Stimulated activated CD4-positive, alpha-beta T cell treated with anti-CD3 and anti-CD28 coated beads, Interleukin-2, amount 100 ng/mL, for 24 hours (primary cell): ENCODE results near the gene FIBCD1.

Experiments used
- DNase-seq, 2 donors: peaks; one replicate each; pipeline ENCODE4 v3.0.0-alpha.2; 2020

FIBCD1 gene

DNA sequence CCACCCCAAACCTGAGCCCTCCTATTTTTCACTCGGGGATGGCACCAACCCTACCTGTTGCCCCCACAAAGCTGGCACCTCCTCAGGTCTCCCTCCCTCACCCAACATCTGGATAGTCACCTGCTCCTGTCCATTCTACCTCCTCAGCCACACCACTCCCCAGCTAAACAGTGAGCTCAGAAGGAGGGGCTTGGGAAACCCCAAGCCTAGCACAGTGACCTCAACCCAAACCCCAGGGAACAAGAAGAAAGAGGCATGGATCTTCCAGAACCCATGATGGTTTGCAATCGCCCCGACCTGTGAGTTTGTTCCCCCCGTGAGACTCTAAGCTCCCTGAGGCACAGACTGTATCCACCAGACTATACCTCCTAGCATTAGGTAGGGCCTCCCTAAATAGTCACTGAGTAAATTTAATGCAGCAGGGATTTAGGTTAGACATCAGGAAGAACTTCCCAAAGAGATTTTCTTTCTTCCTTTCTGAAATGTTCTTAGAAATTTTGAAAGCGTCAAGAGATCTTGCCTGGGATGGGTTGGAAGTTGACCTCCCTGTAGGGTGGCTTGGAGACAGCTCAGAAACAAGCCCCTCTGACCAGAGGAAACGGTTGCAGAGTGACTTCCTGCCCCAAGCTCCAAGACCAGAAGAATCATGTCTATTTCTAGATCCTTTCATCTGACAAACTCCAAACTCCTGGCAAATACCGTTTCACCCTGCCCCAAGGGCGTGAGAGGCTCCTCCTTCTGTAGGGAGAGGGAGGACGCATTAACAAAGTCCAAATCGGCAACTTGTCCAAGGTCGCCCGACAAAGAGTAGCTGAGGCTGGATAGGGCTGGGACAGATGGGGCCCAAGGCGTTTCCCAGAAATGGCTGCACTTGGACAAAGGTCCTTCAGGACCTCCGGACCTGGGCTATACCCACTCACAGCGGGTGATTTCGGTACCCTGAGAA is 4.1 kb downstream of the FIBCD1 start:
- no peak for DNase-seq

DNA sequence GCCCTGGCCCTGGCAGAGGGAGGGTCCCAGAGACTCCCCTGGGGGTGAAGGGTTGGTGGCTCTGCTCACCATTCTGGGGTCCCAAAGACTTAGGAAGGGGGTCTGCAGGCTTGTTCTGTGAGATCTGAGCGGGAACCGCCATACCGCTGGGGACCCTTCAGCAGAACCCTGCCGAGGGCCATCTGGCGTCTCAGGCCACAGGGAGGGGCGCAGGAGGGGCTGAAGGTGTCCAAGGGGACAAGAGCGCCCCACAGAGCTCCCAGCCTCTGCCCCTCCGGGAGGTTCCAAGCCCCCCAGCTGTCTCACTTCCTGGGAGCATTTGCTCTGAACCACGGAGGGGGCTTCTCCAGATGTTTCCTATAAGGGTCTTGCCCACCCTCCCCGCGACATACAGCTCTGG is 4.8 kb downstream of the FIBCD1 start:
- no peak for DNase-seq

DNA sequence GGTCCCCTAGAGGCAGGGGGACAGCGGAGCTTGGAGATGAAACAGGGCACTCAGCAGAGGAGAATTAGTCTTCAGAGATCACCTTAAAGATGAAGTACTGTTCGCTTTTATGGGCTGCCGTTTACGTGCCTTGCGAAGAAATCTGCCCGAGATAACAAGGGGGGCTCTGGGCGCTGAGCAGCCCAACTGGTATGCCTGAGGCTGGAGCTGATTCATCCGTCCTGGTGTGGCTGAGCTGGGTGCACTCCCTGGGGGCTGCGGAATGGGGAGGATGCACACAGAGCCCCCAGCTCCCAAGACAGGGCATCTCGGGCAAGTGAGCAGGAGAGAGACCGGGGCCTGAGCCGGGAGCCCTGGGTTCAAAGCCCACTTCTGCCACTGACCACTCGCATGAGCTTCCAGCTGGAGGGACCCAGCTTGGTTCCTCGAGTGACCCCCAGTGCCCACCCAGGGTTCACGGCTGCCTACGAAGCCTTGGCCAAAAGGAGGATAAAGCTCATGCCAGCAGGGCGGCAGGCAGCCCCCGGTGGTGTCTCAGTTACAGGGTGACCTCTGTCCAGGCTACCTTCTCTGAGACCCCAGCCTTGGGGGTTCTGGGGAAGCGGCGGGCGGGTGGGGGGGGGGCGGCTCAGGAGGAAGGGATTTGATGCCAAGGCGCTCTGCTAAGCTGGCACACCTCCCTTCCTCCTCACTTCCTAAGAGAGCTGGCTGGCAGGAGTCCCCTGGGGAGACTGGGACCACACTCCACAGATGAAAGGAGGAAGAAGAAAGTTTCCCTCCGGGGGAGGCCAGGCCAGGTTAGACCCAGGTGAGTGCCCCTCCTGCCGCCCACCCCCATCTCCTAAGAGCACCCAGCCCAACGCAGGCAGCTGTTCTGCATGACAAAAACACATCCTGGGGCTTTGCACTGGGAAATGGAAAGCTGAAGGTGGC is 5.7 kb downstream of the FIBCD1 start:
- no peak for DNase-seq

DNA sequence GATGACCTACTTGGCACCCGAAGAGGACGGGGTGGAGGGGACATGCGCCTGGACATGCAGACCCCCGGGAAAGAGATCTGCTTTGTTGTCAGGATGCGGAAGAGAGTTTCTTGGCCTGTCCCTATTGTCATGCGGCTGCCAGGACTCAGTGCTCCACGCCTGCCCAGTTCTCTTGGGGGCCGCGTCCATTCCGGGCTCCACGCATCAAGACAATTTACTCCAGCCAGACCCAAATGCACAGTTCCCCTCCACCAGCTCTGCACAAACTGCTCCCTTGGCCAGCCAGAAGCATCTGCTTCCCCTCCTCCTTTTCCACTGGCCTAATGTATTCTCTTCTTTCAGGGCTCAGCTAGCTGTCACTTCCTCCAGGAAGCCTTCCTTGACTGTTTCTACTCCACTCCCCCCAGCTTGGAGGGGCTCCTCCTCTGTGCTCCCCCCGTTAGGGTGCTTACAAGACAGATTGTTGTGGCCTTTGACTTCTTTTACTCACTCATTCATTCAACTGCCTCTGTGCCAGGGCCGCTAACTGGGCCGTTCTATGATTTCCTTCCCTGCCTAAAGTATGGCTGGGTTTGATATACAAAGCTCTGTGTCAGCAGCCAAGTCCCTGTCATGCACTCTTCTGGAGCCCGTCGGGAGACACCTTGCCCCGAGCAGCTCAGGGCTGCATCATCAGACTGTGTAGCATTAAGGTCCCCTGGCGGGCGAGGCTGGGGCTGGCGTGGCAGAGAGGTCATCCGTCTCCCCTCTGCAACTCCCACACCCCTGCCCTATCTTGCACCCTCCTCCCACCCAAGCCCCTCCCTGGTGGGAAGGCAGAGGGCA is 6.6 kb downstream of the FIBCD1 start:
- DNase-seq = no peak

DNA sequence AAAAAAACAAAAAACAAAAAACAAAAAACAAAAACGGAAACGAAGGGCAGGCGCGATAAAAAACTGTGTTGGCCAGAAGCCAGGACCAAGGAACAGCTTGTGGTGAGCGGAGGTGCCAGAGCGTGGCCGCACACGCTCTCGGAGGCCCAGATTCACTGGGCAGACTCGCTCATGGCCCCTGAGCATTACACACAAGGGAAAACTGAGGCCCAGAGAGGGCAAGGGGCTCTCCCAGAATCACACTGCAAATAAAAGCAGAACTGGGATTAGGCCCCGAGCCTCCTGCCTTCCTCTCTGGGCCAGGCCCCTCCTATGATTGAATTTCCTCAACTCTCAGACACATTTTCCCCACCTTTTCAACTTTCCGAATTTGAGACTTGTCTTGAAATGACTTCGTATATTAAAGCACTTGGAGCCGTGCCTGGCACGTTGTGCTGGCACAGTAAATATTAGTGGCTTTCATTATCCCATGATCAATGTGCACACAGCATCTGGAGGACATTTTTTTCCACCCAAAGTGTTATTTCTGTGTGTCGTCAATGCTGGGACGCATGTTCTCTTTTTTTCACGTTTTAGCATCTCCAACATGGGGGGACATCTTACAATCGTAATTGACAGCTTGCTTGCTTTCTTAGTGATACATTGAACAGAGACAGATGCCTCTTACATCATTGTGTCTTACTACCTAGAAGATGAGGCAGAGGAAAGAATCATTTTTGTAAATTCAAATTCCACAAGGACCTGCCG is 7.4 kb downstream of the FIBCD1 start:
- DNase-seq = no peak

DNA sequence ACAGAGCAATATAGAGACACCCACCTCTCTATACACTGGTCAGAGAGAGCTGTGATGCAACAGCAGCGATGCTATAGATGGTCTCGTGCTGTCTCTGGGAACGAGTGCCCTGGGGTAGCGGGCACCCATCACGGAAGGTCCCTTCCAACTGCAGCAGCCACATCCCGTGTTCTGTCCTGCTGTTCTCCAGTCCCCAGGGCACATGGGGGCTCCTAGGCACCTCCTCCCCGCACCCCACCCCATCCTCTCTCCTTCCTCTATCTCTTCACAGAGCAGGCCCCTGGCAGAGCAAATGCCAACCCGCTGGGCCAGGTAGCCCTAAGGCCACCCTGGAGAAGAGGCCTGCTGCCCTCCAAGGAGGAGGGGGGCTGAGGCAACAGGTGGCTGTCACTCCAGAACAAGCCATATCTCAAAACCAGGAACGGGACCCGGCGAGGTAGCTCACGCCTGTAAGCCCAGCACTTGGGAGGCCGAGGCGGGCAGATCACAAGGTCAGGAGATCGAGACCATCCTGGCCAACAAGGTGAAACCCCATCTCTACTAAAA is 8.2 kb downstream of the FIBCD1 start:
- DNase-seq = no peak

DNA sequence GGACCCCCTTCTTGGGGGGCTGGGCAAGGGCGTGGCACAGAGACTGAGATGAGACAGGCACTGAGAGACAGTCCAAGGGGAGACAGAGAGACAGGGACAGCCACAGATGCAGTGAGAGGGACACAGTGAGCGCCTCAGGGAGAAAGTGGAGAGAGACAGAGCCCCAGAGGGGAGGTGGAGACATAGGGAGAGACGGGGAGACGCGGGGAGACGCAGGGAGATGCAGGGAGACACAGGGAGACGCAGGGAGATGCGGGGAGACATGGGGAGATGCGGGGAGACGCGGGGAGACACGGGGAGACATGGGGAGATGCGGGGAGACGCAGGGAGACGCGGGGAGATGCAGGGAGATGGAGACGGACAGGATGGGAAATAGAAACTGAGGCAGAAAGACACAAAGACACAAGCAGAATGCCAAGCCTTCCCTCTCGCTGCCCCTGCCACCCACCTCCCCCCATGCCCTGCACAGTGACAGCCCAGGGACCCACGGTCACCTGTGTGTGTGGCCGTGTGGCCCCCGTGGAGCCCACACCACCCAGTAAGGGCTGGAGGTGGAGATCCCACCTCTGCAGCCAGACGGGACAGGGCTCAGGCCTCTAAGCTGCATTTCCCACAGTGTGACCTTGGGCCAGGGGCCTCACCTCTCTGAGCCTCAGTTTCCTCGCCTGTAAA is 8.8 kb downstream of the FIBCD1 start:
- DNase-seq = no peak

DNA sequence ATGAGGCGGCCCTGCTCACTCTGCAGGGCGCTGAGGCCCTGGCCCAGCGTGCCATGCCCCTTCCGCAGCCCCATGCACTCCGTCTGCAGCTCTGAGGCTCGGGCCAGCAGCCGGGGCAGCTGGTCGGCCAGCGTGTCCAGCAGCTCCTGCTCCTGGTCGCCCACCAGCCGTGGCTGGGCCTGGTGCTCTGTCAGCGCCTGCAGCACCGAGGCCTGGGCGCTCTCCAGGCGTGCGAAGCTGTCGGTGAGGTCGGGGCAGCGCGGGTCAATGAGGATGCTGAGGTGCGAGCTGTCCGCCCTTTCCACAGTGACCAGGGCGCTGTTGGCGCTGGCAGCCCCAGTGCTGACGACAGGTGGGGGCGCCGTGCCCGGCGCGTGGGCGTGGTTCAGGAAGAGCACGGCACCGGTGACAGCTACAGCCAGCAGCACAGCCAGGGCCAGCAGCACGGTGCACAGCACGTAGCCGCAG is 9.4 kb downstream of the FIBCD1 start:
- no peak for DNase-seq

DNA sequence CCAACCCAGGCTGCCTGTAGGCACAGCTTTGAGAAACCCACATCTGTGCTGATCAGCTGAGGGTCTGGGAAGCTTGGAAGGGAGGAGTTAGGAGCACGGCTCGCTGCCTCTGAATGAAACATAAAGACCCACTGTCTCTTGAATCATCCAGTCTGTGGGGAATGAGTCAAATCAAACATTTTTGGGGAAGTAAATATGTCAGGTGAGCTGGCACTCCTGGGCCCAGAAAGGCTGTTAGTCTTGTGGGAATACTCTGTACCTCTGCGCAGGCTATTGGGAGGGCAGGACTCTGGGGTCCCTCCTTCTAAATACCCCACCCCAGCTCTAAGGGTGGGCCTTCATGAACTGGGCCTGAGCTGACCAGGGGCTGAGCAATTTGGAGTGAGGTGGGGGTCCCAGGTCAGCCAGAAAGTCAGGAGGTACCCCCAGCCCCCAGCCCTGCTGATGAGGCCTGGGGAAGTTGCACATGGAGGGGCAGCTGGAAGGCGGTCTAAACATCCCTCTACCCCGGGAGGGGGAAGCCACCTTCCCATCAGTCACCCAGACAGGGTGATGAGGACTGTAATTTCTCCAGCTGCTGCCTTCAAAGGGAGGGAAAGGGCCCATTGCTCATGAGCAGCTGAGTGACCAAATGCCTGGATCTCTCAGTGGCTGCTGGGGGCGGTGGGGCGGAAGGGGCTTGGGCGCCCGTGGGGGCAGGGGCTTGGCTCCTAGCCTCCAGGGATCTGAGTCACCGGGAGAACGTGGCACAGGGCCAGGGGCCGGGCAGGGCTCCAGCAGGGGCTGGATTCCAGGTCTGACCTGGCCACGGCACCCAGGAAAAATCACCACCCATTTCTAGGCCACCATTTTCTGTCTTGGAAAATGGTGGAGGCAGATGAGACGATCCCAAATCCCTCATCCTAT is 10.8 kb downstream of the FIBCD1 start:
- no peak for DNase-seq

DNA sequence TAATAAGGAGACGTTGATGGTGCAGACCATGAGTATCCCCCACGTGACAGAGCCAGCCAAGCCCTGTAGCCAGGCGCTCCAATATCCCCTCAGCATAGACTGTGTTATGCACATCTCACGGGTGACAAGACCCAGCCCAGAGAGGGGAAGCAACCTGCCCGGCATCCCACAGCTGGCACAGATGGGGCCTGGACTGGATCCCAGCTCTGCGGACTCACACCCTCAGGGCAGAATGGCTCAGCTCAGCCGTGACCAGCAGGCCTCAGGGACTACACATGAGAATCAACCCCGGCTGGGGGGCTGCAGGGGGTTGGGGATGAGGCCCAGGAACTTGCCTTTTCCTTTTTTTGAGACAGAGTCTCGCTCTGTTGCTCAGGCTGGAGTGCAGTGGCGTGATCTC is 11.7 kb downstream of the FIBCD1 start:
- DNase-seq = no peak

DNA sequence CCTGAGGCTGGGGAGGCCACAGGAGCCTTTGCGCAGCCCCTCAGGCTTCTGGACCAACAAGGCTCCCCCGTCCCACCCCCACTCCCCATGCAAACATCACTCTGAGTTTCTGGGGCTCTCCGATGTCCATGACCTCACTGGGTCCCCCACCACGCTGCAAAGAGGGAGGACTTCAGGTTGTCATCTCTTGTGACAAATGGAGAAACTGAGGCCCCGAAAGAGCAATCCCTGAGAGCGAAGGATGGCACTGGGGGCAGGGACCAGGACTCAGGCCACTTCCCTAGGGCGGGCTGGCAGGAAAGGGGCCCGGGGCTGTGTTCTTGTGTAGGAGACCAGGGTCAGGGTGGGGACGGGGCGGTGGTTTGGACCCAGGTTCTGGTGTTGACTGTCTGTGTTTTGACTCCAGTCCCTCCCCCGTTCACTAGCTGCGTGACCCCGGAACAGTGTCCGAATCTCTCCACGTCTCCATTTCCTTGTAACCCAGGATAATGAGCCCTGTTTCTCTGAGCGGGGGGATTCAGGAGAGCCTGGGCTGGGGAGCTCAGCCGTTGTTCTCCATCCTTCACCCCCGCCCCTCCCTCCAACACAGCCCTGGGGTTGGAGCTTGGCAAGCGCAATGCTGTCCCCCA is 13.9 kb downstream of the FIBCD1 start:
- DNase-seq = no peak

DNA sequence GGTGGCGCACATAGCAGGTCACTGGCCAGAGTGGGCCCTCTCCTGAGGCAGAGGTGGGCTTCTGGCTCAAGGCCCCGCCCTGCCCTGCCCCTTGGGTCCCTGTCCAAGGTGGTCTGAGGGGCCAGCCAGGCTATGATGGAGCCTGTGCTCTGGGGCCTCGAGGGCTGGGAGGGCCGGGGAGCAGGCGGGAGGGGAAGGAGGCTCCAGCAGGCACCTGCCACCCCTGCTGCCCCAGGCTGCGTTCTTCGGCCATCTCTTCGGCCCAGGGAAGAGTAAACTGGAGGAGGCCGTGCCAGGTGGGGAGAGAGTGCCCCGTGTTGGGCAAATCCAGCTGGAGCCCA is 14.6 kb downstream of the FIBCD1 start:
- no peak for DNase-seq

DNA sequence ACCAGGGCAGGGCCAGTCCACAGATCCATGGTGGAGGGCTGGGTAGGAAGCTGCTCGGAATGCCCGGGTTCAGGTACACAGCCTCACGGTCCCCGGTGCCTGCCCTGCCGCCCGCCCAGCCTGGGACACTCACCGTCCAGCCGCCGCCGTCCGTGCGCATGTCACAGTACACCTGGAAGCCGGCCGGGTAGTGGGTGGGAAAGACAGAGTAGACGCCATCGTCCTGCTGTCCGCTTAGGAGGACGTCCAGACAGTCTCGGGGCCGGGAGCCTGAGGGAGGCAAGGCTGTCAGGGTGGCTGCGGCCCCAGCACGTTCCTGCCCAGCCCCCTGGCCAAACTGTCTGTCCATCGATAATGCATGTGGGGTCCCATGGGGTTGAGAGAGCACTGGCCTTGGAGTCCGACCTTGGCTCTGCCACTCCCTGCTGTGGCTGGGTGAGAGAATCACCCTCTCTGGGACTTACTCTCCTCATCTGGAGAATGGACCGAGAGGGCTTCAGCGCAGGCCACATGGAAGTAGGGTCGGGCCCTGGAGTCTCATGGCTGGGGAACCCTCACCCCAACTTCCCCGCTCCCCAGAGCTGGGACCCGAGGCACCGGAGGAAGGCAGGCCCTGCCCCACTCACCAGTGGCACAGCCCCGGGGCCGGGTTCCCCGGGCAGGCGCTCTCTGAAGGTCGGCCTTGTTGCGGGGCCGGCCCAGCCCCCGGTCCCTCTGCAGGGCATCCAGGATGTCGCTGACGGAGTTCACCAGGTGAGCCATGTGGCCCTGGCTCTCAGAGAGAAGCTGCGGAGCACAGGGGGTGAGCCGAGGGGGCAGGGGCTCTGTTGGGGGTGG is 15.2 kb downstream of the FIBCD1 start:
- no peak for DNase-seq

DNA sequence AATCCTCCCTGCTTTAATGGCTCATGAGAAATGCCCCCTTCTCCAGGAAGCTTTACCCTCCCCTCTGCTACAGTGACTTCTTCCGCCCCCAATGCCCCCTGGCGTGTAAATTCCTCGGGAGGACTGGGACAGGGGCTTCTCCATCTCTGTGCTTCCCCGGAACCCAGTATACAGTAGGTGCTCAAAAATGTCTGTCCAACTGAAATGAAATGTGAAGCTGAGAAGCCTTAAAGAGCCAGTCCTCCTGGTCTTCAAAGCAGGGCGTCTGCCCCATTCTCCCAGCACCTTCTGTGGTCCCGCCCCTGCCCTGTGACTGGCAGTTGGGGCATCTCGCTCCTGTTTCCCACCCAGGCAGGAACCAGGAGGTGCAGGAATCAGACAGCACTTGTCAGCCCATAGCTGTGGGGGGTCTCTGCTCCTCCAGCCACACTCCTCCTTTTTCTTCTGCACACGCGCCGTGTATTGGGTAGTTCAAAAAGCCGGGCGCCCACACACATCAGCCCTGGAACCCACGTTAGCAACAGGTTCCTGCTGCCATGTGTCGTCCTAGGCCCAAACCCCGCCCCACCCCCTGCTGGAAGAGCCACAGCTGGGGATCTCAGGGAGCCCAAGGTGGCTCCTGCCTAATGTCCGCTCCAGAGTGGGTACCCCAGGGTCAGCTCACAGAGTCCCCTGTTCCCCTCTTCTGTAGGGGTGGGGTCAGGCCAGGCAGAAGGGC is 16.0 kb downstream of the FIBCD1 start:
- no peak for DNase-seq

DNA sequence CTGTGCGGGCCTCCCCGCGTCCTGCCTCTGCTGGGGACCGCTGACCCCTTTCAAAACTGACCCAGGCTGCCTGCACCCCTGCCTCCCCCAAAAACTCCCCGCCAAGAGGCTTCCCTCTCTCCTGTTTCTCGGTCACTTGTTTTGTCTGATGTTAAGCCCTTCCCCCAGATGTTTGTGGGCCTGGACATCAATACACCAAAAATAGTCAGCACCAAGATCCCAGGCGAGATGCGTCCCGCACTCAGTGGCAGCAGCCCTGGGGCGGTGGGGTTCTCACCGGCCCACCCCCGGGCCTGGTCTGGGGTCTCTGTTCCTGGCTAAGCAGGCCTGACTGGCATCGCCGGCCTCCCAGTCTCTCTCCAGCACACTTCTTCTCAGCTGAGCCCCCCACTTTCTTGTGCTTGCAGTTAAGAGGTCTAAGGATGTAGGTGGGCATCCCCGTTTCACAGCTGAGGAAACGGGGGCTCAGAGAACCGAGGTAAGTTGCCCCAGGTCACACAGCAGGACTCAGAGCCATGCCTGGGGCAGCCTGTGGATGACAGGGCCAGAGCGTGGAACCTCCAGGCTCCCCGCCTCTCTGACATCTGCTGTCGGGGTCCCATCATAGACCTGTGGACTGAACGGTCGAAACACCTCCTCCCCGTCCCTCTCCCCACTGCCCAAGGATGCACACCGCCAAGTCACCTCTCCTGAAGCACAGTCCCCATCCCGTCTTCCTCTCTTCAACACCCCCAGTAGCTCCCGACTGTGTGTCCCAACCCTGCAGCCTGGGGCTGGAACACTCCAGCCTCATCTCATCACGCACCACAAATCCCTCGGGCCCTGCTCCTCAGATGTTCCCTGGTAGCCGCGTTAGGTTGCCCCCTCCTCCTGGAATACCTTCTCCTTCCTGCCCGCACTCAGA is 16.8 kb downstream of the FIBCD1 start:
- DNase-seq = no peak

DNA sequence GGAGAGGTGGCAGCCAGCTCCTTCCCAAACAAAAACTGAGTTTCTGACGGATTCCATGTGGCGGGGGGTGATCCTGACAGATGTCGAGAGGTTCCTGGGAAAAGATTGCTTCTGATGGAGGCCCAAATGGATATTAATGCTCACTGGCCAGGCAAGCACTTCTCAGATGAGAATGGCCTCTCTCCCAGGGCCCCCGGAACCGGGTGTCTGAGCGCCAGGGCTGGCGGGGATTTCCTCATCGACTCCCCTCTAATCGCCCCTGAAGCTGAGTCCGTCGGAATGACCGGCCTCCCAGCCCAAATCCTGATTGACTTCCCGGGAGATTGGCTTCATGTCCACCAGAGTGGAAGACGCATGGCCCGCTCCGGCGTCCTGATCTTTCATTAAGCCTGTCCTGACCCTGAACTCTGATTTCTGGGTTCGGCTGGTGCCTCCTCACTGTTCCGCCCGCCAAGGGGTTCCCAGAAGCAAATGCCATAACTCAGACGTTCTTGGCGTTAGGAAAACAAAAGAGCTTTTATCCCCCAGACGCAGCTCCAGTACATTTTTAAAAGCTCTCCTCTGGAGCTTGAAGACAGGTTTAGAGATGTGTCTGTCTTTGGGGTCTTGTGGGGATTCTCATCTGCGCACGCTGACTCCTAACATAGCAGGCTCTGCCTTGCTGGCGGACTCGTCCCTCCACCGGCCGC is 17.6 kb downstream of the FIBCD1 start:
- no peak for DNase-seq
